RWPE2 (cell line): Measurements from ENCODE around the gene FGFRL1.

Source experiments
- ATAC-seq: fragments of 200-7000 bp; cut with Tn5 transposase; 3 replicates; pipeline ENCODE4 v1.9.1; 2021; ENCODE audit warnings: low read depth
- DNase-seq: peaks from one replicate; pipeline ENCODE4 v3.0.0-alpha.2; 2020; ENCODE audit warnings: low spot score
- H3K27ac ChIP-seq: fragments of 450-650 bp; 2 replicates; pipeline ENCODE4 v1.5.1; 2017; ENCODE audit warnings: mild to moderate bottlenecking; ENCODE audit not compliant: poor library complexity, severe bottlenecking
- H3K27me3 ChIP-seq: fragments of 250-450 bp; sonication (Bioruptor Pico); 2 replicates; pipeline ENCODE4 v1.5.1; 2021; ENCODE audit warnings: mild to moderate bottlenecking, moderate library complexity; ENCODE audit not compliant: insufficient read depth, poor library complexity, severe bottlenecking
- H3K36me3 ChIP-seq: fragments of 250-450 bp; sonication (Bioruptor Pico); 2 replicates; pipeline ENCODE4 v1.5.1; 2020; ENCODE audit warnings: low read depth, mild to moderate bottlenecking, moderate library complexity
- H3K4me1 ChIP-seq: fragments of 250-450 bp; sonication (Bioruptor Pico); 2 replicates; pipeline ENCODE4 v1.5.1; 2021; ENCODE audit warnings: mild to moderate bottlenecking, moderate library complexity; ENCODE audit not compliant: insufficient read depth, poor library complexity, severe bottlenecking
- H3K4me3 ChIP-seq: fragments of 250-450 bp; sonication (Bioruptor Pico); 2 replicates; pipeline ENCODE4 v1.5.1; 2021; ENCODE audit warnings: mild to moderate bottlenecking, moderate library complexity; ENCODE audit not compliant: severe bottlenecking
- H3K9me3 ChIP-seq: fragments of 250-450 bp; sonication (Bioruptor Pico); 2 replicates; pipeline ENCODE4 v1.5.1; 2021; ENCODE audit warnings: mild to moderate bottlenecking, moderate library complexity; ENCODE audit not compliant: severe bottlenecking
- CTCF ChIP-seq: fragments of 450-650 bp; IDR thresholded peaks from one replicate; pipeline ENCODE4 v1.5.1; 2017; ENCODE audit warnings: mild to moderate bottlenecking, moderate library complexity; ENCODE audit not compliant: poor library complexity, severe bottlenecking

FGFRL1 gene

GRCh38 chr4:1012034-1012739 is 761 bp downstream of the FGFRL1 start:
- peak overlapping the region; percentile 58 for H3K4me3 ChIP-seq

DNA sequence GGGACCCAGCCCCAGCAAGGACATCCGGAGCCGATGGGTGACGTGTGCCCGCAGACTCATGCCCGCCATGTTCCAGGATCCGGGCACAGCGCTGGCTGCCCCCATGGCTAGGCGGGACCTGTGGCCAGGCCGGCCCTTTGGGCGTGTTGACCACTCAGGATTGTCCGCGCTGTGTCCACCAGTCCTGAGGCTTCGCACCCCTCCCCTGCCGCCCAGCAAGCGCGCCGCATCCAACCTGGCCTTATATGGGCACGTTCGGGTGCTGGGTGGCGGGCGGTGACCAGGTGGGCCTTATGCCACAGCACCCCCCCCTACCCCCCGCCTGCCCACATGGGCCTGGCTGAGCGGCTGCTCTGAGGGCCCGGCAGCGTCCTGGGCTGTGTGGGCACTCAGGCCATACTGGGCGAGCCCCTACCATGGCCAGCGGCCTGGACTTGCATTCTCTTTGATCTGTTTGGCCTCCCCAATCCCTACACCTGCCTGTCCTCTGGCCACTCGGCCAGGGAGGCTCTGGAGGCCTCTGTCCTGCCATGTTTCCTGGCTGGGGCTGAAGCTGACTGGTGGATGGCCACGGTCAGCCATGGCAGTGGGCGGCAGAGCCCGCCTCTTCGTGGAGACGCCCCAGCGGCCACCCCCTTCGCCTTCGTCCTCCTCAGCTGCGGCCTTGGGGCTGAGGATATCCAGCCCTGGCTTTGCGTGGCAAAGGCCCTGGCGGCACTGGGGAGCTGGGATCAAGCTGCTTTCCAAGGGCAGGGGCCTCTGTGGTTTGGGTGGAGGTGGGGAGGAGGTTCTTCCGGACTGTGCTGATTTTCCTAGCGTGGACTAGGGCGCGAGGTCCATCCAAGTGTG is 2.0 kb downstream of the FGFRL1 start:
- H3K36me3 ChIP-seq: no peaks in the 10 kb centered on the region
- TF ChIP-seq CTCF: no peak
- no peak for DNase-seq
- ATAC-seq: no peak
- H3K4me1 ChIP-seq: peaks cover 5% of the 10 kb centered on the region
- no peaks in the 10 kb centered on the region for H3K9me3 ChIP-seq
- H3K27me3 ChIP-seq: peaks cover 9% of the 10 kb centered on the region
- H3K27ac ChIP-seq: no peak overlapping the region
- H3K4me3 ChIP-seq: no peak overlapping the region

More at GRCh38 chr4:1012034-1012739, 761 bp downstream of the FGFRL1 start:
- H3K27ac ChIP-seq: peak overlapping the region; percentile 31
- TF ChIP-seq CTCF: no peak
- no peak for DNase-seq
- peaks cover 17% of the 10 kb centered on the region for H3K27me3 ChIP-seq
- H3K36me3 ChIP-seq: no peaks in the 10 kb centered on the region
- peaks cover 5% of the 10 kb centered on the region for H3K4me1 ChIP-seq
- peak; percentile 8; the same call in 1 of the 3 replicates for ATAC-seq
- no peaks in the 10 kb centered on the region for H3K9me3 ChIP-seq

- DNase-seq (no peak), ATAC-seq (no peak)
- no peak overlapping the region for H3K4me3 ChIP-seq
- no peak for TF ChIP-seq CTCF
- H3K4me1 ChIP-seq: peaks cover 5% of the 10 kb centered on the region
- no peak overlapping the region for H3K27ac ChIP-seq
- no peaks in the 10 kb centered on the region for H3K27me3 ChIP-seq
- H3K9me3 ChIP-seq: no peaks in the 10 kb centered on the region
- H3K36me3 ChIP-seq: no peaks in the 10 kb centered on the region
These were observed 3.1 kb downstream of the FGFRL1 start for GRCh38 chr4:1014291-1015167.

- ATAC-seq (no peak), DNase-seq (no peak)
- H3K4me1 ChIP-seq: peaks cover 3% of the 10 kb centered on the region
- H3K27ac ChIP-seq: no peak overlapping the region
- TF ChIP-seq CTCF: no peak
- H3K36me3 ChIP-seq: no peaks in the 10 kb centered on the region
- H3K4me3 ChIP-seq: no peak overlapping the region
- H3K9me3 ChIP-seq: no peaks in the 10 kb centered on the region
- H3K27me3 ChIP-seq: no peaks in the 10 kb centered on the region
These were observed 3.8 kb downstream of the FGFRL1 start for GRCh38 chr4:1015179-1015578.
